HG03354 (cell line): Measurements from ENCODE around the gene GRID1.
"Not testable (repeated sequence)": the region's sequence is repeated elsewhere in the genome, so short reads cannot be mapped to it uniquely, and the experiment has no call there.

Experiments used
- ATAC-seq: cut with Tn5 transposase; IDR thresholded peaks from one replicate; pipeline ENCODE4 v1.9.1; 2021; ENCODE audit warnings: mild to moderate bottlenecking; ENCODE audit not compliant: unreplicated experiment, poor library complexity, severe bottlenecking

The GRID1 gene

GRCh38 chr10:86189891-86190290 lies 176.7 kb downstream of the GRID1 start:
- no peak for ATAC-seq

DNA sequence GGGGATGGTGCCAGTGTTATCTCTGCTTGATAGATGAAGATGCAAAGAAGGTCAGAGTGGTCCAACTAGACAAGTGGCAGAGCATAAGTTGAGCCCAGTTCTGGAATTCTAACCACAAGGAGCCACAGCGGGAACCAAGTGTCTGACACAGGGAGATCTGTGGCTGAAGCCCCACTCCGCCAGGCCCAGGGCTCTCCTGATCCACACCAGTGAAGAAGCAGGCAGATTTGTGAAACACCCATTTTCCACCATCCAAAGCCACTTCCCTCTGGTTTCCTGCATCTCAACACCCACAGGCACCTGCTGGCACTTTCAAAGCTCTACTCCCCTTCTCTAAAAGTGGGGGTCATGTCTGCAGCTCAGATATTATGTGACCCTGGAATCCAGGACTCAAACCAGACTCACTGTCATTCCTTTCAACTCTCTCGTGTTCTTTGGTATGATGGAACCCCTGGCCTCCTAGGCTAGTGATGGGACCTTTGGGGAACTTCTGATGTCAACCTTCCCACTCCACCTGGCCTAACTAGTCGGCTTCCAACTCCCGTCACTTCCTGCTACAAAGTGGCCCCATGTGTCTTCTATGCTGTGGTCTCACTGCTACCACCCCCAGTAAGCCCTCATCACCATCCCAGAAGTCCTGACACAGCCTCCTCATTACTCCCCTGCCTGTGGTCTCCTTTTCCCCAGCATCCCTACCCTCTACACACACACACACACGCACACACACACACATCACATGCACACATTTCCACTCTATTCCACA lies 177.6 kb downstream of the GRID1 start:
- no peak for ATAC-seq

- no peak for ATAC-seq
Observed at GRCh38 chr10:86188326-86188725, 178.3 kb downstream of the GRID1 start.

GRCh38 chr10:86187499-86188239 lies 178.9 kb downstream of the GRID1 start:
- no peak for ATAC-seq

GRCh38 chr10:86186633-86187032 lies 180.0 kb downstream of the GRID1 start:
- no peak for ATAC-seq

DNA sequence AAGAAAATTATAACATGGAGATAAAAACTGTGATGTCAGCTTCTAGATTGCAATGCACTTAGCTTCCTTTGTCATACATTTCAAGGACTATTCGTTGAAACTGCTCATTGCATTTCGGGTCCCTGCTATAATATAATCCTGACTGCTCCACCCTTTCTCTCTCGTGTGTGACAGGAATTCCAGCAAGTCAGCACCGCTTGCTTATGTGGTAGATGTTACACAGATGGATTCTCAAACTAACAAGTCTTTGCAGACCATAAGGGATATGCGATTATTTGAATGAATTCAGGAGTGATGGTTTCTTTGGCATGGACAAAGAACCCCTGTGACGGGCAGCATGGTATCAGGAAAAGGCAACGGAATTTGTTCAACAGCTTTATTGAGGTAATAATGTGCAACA lies 184.0 kb downstream of the GRID1 start:
- ATAC-seq, result no peak

GRCh38 chr10:86182150-86182549 lies 184.4 kb downstream of the GRID1 start:
- no peak for ATAC-seq

- no peak for ATAC-seq
Observed at GRCh38 chr10:86180861-86181260, 185.7 kb downstream of the GRID1 start.

GRCh38 chr10:86179961-86180360 lies 186.6 kb downstream of the GRID1 start:
- no peak for ATAC-seq

DNA sequence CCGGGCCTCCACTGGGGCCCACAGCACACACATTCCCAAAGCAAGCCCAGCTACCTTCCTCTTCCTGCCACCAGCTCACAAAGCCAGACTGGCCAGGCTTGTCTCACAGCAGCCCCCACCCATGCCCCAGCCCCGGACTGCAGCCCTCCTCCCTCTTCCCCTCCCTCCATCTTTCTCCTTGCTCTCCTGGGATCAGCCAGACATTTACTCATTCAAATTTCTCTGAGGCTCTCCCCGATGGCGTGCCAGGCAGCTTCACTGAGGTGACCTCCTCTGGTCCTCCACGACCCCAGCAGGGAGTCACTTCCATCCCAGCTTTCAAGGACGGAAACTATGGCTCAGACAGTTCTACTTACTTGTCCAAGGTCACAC lies 187.5 kb downstream of the GRID1 start:
- no peak for ATAC-seq

GRCh38 chr10:86178401-86179152 lies 188.0 kb downstream of the GRID1 start:
- peak; percentile 50 for ATAC-seq

GRCh38 chr10:86177537-86178155 lies 188.9 kb downstream of the GRID1 start:
- no peak for ATAC-seq

GRCh38 chr10:86176850-86177536 lies 189.6 kb downstream of the GRID1 start:
- no peak for ATAC-seq

GRCh38 chr10:86175476-86175875 lies 191.1 kb downstream of the GRID1 start:
- ATAC-seq, result not testable (repeated sequence)

GRCh38 chr10:86172301-86172700 lies 194.3 kb downstream of the GRID1 start:
- ATAC-seq, result no peak

DNA sequence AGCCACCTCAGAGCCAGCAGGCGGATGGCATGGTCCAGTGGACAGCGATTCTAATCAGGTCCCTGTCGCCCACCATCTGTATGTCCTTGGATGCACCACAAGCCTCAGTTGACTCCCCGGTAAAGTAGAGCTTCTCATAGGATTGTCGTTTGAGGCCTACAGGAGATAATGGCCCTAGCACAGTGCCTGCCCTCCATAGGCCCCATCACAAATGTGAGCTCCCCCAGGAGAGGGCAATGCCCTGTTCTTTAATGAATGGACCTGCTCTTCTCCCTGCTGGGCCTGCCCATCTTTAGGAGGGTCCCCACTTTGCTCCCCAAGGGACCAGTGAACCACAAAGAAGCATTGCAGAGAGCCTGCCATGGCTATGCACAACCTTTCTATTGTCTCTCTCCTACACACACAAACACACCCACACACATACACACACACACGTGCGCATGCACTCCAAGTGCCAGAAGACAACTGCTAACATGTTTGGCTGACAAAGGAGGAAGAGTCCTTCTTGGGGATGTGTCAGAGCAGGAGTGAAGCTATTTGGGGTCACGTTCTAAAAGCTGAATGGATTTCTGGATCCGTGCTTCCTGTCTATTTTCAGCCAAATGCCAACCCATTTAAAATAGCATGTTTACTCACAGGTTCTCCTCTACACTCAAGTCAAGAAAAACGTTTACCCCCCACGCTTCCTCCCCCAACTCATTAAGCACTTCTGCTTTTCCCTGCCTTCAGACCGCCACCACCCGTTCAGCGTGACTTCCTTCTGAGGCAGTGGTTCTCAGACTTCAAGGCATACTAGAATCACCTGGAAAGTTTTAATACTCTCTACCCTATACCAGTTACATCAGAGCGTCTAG lies 196.1 kb downstream of the GRID1 start:
- no peak for ATAC-seq

- no peak for ATAC-seq
Observed at GRCh38 chr10:86169506-86170254, 196.9 kb downstream of the GRID1 start.

DNA sequence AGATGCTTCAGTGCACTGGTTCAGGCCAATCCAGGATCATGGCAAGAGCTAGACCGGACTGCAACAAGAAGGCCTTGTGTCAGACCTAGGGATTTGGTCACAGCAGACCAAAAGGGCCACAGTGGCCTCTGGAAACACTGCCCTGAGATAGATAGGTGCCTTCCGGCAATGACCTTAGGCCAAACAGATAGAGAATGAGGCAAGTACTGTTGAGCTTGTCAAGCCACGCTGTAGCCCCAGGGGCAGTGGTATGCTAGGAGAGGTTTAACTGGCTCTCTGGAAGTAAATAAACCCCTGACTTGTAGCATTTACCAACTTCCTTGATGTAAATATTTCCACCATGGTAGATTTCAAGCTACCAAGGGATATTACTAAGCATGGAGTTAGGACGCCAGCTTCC lies 197.5 kb downstream of the GRID1 start:
- no peak for ATAC-seq
